Stimulated activated CD4-positive, alpha-beta T cell treated with anti-CD3 and anti-CD28 coated beads, Interleukin-15, amount 100 ng/mL, for 48 hours (primary cell): ENCODE measurements around the gene WWOX.

ENCODE experiments used
- DNase-seq, 2 donors: peaks; one replicate each; pipeline ENCODE4 v3.0.0-alpha.2; 2020; ENCODE audit warnings: low read depth in 2 of 2

Gene WWOX

DNA sequence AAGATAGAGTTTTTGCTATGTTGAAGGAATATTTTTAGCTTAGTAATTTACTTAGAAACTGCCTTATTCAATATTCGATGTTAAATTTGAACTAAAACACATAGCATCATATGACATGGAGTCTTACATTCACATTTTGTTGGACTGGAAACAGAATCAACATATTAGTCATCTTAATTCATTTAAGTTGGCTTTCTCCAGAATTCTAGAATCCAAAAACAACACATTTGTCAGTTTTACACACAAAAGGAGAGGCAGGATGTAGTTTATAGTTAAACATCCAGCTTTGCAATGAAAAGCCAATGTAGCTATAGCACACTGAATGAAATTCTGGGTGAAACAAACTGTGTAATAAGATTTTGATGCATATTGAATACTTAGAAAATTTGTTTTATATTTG is 43.3 kb downstream of the WWOX start:
- DNase-seq = no peak

DNA sequence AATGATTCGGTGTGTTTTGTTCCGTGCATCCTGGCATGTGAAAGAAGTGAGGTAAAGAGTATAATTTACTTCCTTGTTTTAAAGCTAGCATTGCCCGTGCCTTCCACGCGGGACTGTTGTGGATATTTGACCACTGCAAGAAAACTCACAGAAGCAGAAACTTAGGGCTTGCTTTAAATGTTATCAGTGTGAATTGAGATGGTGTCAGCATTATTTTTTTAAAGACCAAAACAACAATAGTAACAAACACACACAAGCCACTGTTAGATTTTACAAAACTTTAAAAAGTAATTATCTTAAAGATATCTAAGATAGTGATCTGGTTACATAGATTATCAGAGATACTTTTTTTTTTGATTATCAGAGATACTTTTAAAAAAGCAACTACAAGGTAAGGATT is 47.4 kb downstream of the WWOX start:
- DNase-seq = no peak

DNA sequence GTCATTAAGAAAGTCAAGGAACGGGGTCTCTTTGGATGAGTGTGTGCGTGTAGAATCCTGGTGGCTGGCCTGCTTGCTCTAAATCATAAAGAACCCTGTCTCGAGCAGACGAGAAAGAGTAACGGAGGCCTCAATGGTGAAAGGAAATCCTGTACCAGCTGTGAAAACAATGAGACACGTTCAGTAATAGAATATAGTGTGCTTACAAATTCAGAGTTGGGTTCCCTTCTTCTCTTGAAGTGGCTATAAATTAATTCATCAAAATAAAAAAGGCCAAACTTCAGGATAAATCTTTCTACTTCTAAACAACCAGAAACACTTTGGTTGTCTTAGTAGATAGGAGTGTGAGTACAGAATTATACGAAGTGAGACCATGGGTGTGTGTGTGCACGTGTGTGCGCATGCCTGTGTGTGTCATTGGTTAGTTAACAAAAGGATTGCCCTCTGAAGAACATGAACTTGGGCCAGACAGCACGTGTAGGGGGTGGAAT is 48.5 kb downstream of the WWOX start:
- no peak for DNase-seq

DNA sequence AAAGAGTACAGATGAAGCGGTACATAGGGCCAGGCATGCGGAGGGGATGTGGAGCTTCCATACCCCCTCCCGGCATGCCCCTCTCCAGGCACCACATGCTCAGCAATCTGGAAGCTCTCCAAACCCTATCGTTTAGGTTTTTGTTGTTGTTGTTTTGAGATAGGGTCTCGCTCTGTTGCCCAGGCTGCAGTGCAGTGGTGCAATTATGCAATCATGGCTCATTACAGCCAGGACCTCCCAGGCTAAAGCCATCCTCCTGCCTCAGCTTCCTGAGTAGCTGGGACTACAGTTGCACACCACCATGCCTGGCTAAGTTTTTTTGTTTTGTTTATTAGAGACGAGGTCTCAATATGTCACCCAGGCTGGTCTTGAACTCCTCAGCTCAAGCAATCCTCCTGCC is 50.8 kb downstream of the WWOX start:
- no peak for DNase-seq

DNA sequence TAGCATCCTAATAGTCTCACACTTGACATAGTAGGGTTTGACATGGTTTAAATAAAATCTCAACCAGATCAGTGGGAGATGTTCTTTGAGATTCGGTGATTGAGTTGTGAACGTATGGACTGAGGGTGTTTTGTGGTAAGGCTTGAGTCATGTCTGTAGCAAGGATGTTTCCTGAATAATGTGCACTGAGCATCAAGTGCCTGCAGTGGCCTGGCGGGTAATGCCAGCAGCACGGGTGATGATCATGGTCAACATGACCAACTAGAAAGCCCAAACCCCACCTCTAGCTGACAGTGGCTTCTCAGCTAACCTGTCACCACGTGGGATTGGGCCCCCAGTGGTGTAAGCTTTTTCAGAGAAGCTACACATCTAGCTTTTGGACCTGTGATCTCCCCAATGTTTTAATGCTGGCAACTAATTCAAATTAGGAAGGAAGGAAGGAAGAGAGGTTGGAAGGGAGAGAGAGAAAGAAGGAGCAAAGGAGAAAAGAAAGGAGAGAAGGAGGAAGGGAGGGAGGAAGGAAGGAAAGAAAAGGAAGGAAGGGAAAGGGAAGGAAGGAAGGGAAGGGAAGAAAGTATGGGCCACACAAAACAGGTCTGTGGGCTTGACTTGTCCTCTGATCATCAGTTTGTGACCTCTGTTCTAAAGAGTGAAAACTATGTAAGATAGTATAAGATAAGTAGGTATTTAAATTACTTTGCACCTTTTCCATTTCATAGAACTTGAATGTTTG is 55.4 kb downstream of the WWOX start:
- no peak for DNase-seq

DNA sequence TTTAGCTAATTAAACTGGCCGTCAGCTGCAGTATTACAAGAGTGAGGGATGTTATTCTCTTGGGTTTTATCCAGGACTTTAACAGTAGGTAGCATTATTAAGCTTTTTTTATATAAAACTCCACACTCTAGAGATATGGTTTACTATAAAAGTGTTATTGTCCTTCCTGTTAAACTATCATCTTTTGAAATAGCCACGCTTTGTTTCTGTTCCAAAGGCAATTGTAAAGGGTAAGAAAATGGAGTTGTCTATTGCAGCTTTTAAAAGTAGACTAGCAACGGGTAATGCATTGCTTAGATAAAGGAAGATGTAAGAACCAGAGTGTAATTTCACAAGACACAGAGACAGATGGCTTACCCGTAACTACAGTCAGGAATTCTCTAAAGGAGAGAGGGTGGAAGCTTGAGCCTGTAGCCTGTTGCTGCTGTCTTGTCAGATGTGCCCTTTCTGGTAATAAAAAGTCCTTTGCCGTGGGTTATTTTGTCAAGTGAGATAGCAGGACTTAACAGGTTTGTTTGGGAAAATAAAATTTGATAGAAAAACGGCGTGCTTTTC is 56.4 kb downstream of the WWOX start:
- no peak for DNase-seq

DNA sequence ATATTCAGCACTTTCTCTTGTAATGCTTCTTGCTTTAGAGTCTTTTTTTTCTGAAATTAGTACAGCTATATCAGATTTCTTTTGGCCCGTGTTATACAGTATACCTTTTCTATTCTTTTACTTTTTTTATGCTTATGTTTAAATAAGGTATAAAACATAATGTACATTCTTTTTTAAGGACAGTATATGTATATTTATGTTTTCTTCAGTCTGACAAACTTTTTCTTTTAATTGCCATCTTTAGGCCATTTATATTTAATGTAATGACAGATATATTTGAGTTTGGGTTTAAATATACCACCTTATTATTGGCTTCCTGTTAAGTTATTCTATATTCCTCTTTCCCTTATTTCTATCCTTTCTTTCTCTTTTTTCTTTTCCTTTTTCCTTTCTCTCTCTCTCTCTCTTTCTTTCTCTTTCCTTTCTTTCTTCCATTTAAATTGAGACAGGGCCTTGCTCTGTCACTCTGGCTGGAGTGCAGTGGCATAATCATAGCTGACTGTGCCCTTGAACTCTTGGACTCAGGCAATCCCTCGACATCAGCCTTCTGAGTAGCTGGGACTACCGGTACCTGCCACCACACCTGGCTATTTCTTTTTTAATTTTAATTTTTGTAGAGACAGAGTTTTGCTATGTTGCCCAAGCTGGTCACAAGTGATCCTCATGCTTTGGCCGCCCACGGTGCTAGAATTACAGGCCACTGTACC is 61.7 kb downstream of the WWOX start:
- no peak for DNase-seq

DNA sequence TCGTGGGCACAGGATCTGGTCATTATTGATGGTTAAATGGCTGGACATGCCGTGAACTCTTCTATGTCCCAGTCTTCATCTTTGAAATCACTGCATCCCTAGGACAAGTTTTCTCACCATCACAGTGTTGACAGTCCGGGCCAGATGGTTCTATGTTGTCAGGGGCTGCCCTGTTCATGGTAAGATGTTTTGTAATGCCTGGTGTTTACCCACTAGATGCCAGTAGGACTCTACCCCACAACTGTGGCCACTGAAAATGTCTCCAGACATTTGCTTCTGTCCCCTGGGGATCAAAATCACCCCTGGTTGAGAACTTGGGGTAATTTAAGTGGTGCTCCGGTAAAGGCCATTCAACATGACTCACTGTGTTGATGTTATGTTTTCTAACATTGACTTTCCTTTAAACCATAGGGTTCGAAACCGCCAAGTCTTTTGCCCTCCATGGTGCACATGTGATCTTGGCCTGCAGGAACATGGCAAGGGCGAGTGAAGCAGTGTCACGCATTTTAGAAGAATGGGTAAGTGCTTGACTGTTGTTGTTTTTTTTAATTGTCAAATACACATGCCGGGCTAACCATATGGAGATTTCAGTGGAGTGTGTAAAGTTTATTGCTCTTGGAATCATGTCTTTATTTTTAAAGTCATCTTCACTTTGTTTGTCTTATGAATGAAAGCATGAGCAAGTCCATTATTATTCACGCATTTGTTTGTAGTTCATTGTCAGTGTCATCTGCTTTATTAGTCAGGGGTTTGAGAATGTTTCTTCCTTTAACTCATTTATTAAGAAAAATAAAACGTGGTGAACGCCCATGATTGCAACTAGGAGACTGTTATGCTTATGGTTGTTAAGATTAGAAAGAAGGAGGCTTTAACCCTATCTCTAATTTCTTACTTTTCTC is 64.6 kb downstream of the WWOX start:
- no peak for DNase-seq

DNA sequence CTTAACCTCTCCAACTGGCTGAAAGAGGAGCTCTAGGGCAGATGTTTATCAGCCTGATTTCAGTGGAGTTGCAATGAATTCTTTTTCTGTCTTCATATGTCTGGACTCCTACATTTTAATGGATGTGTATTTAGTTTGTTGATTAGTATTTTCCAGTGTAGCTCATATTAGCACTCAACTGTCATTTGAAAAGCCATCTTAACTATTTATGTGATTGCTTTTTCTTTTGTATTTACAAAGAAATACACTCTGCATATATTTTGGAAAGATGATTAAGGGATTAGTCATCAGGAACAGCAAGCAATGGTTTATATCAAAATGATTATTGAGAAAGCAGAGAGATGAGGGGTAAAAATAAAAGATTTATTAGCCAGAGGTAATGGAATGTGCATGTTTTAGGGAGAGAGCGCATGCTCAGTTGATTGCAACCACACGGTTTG is 71.1 kb downstream of the WWOX start:
- DNase-seq = no peak

DNA sequence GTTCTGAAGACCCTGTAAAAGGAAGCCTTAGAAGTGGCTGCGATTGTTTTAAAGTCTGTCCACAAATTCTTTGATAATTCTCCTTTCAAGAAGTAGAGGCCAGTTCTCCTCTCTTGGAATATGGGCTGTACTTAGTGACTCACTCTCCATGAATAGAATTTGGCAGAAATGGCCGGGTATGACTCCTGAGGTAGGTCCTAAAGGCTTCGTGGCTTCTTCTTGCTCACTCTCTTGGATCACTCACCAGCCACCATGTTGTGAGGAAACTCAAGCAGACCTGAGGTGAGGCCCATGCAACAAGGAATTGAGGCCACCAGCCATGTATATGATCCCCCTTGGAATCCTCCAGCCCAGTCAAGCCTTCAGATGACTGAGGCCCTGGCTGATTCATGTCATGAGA is 75.8 kb downstream of the WWOX start:
- DNase-seq = no peak

DNA sequence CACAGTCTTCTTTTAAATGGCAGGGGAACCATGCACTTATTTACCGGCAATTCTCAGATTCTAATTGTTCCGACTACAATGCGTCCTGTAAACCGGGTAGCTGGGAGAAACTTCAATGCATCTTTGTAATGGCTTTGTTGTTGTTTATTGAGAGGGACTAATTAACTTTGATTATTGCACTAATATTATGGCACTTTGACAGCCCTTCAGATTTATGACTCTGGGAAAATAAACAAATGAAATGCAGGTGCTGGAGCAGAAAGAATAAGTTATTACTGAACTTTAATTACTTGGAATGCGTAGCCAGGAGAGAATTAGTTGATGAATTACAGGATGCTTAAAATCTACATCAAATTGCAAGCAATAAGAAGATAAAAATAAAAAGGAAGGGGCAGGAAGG is 77.0 kb downstream of the WWOX start:
- DNase-seq = no peak

DNA sequence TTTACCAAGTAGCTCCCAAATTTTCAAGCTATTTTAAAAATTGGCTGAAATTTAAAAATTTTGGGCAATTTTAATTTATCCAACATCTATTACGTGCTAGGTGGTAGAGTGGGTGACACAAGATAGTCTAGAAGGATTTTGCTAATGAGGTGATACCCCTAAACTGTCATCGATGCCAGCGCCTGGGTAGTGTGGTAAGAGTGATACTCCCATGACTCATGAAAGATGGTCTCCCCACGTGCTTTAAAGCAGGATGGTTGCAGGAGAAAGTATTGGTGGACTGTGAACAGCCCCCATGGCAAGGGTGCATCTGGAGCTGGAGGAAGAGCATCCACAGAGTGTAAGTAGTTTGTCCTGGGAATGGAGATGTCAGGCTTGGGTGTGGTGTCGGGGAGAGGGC is 77.8 kb downstream of the WWOX start:
- no peak for DNase-seq

DNA sequence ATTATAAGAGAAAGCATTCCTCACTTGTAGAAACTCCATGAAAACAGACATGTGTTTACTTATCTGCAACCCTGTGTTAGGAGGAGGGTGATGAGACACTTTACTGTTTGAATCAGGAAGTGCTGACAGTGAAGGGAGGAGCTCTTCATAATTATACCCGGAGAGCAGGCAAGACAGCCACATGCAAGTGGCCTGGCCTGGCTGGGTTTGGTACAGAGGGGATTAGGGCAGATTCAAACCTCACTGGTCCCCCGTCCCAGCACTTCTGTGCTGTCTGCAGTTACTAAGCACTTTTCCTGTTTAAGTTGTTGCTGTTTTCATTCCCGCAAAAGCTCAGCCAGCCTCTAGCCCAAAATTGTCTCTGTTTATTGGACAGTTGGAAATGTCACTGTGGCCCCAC is 78.5 kb downstream of the WWOX start:
- no peak for DNase-seq

DNA sequence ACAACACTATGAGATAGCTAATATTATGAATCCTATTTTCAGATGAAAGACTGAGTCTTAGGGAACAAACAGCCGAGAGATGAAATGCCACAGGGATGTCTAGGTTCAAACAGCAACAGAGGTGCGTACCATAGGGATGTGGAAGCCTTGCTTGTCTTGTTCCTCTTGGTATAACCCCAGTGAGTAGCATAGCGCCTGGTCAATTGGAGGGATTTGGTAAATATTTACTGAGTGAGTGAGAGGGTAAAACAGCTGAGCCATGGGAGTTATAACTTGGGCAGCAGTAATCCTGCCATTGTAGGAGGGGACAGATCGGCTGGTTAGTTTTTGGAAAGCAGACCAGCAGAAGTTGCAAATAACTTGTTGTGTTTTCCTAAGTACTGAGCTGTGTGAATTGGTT is 80.2 kb downstream of the WWOX start:
- DNase-seq = no peak

DNA sequence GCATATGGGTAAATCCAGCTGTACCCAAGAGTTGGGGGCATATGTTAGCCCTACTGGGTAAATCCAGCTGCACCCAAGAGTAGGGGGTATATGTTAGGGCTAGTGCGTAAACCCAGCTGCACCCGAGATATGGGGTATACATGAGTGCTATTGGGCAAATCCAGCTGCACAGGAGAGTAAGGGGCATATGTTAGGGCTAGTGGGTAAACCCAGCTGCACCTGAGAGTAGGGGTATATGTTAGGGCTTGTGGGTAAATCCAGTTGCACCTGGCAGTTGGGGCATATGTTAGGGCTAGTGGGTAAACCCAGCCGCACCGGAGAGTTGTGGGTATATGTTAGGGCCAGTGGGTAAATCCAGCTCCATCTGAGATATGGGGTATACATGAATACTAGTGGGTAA is 80.9 kb downstream of the WWOX start:
- DNase-seq = no peak

DNA sequence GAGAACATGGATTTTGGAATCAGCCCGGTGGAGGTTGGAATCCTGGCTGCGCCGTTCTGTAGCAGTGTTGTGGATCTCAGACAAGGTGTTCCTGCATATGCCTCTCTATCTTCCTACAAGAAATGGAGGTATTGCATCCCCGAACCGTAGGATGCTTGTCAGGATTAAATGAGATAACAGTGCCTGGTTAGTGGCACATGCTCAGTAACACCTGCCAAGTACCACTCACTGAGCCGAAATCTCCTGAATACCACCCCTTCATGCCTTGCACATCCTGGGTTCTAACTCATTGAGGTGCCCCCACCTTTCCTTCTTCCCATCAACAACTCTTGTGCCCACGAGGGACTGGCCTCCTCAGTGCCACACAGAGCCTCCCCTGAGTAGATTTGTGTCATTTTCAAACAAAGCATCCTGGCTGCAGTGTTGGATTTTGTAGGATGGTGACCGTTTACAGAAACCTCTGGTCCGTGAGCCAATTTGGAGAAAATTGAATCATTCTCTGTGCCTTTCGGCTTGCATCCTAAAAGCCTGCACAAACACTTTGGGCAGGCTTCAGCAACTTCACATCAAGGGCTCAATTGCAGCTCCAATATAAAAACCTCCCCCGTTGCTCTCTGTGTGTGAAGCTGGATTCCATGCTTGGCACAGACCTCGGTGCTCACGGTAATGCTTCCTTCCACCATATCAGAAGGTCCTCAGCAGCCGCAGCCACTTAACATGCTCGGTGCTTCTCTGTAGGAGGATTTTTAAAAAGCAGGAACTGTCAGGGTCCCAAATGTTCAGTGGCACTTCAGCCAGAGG is 84.2 kb downstream of the WWOX start:
- no peak for DNase-seq

DNA sequence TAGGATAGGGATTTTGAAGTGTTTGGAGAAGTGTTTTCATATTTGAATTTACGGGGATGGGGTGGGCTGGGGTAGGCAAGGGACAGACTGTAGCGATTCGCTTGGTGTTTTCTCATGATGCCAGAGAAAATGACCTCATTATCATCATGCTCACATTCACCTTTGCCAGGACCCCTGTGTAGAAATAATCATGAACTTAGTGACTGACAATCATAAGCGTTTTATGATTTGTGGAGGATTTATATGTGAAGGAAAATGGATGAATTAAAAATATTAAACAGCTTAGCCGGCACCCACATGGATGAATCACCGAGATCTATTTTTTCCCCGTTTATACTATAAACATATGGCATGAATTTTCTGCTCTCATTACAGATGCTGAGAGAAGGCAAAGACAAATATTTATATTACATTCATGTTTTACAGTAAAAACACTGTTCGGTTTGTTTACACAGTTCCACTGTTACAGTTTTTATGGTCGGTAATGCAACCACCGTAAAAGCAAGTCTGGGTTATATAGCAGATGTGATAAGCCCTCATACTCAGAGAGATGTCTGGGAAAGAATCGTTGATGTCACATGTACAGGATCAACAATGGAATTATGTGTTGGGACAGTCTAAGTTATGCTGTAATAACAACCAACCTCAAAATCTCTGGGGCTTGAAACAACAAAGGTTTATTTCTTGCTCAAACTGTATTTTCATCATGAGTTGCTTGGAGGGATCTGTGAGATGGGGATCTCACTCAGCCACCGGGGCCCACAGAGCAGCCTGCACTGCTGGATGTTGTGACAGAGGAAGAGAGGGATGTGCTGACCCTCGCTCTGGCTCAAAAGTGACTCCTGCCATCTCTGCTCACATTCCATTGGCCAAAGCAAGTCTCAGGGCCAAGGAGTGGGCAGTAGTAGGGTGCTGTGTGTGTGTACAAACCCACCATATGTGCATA is 85.1 kb downstream of the WWOX start:
- DNase-seq = no peak

DNA sequence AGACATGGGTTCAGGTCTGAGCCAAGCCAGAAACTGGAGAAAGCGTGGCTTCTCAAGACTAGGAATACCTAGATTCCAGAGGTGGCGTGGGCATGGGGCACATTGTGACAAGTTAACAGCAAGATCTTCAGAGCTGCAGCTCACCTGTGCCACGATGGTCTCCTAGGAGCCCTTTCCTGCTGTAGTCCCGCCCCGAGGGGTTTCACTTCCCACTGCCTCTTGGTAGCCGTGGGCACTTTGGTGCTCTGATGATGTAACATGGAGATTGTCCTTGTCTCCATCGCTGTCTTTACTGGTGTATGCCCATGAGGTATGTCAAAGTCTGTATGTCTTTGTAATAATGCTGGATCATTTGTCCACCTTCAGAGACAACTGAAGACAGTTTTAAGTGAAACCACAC is 89.7 kb downstream of the WWOX start:
- no peak for DNase-seq

DNA sequence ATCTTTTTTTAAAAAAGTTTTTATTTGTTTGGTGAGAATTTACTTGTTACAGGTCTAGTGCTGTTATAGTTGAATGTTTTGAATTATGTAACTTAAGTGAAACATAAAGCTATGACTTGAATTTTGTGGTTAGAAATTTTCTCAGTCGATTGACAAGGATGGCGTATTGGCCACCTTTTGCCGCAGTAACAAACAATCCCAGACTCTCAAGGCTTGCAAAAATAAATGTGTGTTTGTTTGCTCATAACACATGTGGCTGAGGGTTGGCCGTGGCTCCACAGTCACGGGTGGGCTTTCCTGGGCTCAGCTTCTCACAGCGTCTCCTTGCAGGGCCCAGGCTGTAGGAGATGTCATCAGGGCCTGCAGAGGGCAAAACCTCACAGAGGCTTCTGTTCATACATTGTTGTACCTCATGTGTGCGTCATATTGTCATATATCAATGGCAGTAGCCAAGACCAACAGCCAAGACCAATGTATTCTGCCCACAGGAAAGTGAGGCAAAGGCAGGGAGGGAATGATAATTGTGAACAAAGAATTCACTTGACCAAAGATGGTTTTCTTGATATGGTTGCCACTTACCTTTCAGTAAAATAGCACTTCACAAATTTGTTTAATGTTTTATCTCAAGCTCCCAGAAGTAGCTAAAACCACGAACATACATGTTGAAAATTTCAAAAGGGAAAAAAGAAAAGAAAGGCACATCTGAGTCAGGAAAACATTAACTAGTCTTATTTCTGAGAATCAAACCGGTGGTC is 93.5 kb downstream of the WWOX start:
- no peak for DNase-seq
